ENCODE measurements around the gene EGLN3.

The EGLN3 gene

DNA sequence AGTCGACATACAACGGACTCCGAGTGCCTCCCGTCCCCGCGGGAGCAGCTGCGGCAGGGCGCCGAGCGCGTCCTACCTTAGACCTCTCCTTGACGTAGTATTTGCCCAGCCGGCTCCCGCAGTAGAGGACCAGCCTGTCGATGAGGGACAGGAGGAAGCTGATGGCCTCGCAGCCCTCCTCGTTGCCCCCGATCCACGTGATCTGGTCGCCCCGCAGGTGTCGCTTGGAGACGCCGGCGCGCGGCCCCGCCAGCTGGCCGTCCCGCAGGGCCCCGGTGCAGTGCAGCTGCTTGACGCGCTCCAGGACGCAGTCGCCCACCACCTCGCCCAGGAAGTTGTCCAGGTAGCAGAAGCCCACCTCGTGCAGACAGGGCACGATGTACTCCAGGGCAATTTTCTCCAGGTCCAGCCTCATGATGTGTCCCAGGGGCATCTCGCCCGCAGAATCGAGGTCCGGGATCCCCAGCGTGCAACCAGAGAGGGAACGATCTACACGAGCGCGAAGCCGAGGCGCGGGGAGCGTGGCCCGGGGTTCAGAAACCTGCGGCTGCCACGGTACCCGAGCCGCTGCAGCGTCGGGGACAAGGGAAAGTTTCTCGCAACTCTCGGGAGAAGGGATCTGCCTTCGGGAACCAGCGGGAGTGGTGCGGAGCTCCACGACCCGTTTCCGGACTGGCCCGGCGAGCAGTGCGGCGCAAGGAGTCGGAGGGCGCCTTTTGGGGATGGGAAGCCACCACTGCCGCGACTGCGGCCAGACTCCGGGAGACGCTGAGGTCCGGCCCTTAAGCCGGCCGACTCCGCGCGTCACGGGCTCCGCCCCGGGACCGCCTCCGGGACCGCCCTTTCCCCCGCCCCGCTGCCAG lies at the start of gene EGLN3:
TSS of gene EGLN3 (minus strand) at position 755 of the 863 bp plus-strand sequence. CDS start at position 433, 322 bp downstream.
- H3K4me1 ChIP-seq (ENCODE audit: low read length) = peaks cover 8% of the 10 kb centered on the region; the same call in 1 of the 2 replicates
- no peak within 1 kb of the TSS for H3K4me3 ChIP-seq (ENCODE audit: low read length)
- no peaks in the 10 kb centered on the region for H3K27me3 ChIP-seq (ENCODE audit: low read depth, low read length)
- H3K36me3 ChIP-seq (replicated peaks; ENCODE audit: low read depth, low read length) = no peaks in the 10 kb centered on the region
- H3K9ac ChIP-seq (ENCODE audit: low read length) = no peak within 1 kb of the TSS
- no peak within 1 kb of the TSS for H2AFZ ChIP-seq (ENCODE audit: low read depth, low read length)
- no peak for TF ChIP-seq EZH2phosphoT487 (IDR thresholded peaks at IDR 0.05; ENCODE audit: low read depth)
- TF ChIP-seq, protein P1, sequence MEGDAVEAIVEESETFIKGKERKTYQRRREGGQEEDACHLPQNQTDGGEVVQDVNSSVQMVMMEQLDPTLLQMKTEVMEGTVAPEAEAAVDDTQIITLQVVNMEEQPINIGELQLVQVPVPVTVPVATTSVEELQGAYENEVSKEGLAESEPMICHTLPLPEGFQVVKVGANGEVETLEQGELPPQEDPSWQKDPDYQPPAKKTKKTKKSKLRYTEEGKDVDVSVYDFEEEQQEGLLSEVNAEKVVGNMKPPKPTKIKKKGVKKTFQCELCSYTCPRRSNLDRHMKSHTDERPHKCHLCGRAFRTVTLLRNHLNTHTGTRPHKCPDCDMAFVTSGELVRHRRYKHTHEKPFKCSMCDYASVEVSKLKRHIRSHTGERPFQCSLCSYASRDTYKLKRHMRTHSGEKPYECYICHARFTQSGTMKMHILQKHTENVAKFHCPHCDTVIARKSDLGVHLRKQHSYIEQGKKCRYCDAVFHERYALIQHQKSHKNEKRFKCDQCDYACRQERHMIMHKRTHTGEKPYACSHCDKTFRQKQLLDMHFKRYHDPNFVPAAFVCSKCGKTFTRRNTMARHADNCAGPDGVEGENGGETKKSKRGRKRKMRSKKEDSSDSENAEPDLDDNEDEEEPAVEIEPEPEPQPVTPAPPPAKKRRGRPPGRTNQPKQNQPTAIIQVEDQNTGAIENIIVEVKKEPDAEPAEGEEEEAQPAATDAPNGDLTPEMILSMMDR (IDR thresholded peaks at IDR 0.05; ENCODE audit: low read depth, low read length) = no peak
- no peaks in the 10 kb centered on the region for H3K9me3 ChIP-seq (ENCODE audit: insufficient read depth, low read length)
- no peaks in the 10 kb centered on the region for H4K20me1 ChIP-seq (ENCODE audit: insufficient read depth, low read length)
- H3K27ac ChIP-seq (ENCODE audit: low read length) = no peak within 1 kb of the TSS
- no peaks in the 10 kb centered on the region for H3K79me2 ChIP-seq (ENCODE audit: low read length)
- H3K4me2 ChIP-seq (ENCODE audit: low read length) = no peak within 1 kb of the TSS

DNA sequence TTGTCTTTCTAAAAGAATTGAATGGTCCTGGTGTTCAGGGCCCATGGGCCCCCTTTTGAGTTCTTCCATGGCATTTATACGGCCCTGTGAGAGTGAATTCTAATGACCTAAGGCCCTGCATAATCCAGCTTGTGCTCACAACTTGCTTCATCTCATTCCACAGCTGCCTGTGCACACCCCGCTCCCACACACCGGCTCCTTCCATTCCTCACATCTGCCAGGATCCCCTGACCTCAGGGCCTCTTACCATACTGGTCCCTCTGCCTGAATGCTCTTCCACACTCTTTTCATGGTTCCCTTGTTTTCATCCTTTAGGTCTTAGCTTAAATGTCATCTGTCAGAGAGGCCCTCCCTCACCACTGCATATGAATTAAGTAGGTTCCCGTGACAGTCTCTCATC lies 49.5 kb upstream of the EGLN3 start:
- no peaks in the 10 kb centered on the region for H3K27me3 ChIP-seq (ENCODE audit: low read depth, low read length)
- no peak overlapping the region for H2AFZ ChIP-seq (ENCODE audit: low read depth, low read length)
- H3K27ac ChIP-seq (ENCODE audit: low read length) = no peak overlapping the region
- H3K4me2 ChIP-seq (ENCODE audit: low read length) = no peak overlapping the region
- H3K79me2 ChIP-seq (ENCODE audit: low read length) = no peaks in the 10 kb centered on the region
- no peaks in the 10 kb centered on the region for H4K20me1 ChIP-seq (ENCODE audit: insufficient read depth, low read length)
- TF ChIP-seq EZH2phosphoT487 (IDR thresholded peaks at IDR 0.05; ENCODE audit: low read depth) = no peak
- no peaks in the 10 kb centered on the region for H3K4me1 ChIP-seq (ENCODE audit: low read length)
- H3K9ac ChIP-seq (ENCODE audit: low read length) = no peak overlapping the region
- H3K9me3 ChIP-seq (ENCODE audit: insufficient read depth, low read length) = no peaks in the 10 kb centered on the region
- H3K36me3 ChIP-seq (replicated peaks; ENCODE audit: low read depth, low read length) = no peaks in the 10 kb centered on the region
- H3K4me3 ChIP-seq (ENCODE audit: low read length) = no peak overlapping the region

DNA sequence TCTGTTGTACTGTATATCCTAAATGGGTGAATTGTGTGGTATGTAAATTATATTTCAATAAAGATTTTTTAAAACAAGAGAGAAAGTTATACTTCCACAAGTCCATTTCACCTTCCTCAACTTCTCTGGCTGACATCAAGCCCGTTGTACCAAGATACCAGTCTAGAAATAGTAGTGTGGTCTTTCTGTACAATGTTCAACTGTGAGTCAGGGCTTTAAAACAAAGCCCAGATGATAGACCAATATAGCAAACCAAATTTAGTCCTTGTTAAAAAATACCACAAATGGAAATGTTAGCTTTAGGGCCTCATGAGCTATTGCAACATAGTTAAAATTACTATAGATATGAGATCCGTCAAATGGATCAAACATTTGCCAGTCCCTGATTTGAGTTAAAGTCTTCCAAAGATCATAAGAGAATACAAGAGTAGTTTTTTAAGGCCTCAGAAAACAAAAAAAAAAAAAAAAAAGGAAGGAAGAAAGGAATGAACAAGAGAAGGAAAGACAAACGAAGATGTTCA lies 49.0 kb upstream of the EGLN3 start:
- Histone ChIP-seq H3K4me1 (ENCODE audit: low read length) (no peaks in the 10 kb centered on the region), H3K79me2 (ENCODE audit: low read length) (no peaks in the 10 kb centered on the region), H3K4me3 (ENCODE audit: low read length) (no peak overlapping the region), H3K27me3 (ENCODE audit: low read depth, low read length) (no peaks in the 10 kb centered on the region), H3K27ac (ENCODE audit: low read length) (no peak overlapping the region), H3K4me2 (ENCODE audit: low read length) (no peak overlapping the region), H3K36me3 (replicated peaks; ENCODE audit: low read depth, low read length) (no peaks in the 10 kb centered on the region), H3K9ac (ENCODE audit: low read length) (no peak overlapping the region), H3K9me3 (ENCODE audit: insufficient read depth, low read length) (no peaks in the 10 kb centered on the region), H2AFZ (ENCODE audit: low read depth, low read length) (no peak overlapping the region), H4K20me1 (ENCODE audit: insufficient read depth, low read length) (no peaks in the 10 kb centered on the region)
- no peak for TF ChIP-seq EZH2phosphoT487 (IDR thresholded peaks at IDR 0.05; ENCODE audit: low read depth)
- TF ChIP-seq, protein P1 (IDR thresholded peaks at IDR 0.05; ENCODE audit: low read depth, low read length) = no peak

DNA sequence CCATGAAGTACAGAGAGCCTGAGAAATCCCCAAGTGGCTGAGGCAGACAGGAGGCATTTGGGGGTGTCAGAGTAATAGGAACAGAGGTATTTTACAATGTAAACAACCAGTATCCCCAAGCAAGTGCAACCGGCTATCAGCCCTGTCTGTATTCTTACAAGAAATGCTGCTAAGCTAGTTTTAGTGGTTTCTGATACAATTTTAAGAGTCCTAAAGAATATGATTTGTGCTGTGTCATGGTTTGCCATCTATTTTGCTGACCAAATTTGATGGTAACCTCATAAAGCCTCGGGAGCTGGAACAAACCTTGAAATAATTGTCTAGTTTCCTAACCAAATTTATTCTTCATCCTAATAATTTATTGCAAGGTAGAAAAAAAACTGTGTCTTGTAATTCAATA lies 46.7 kb upstream of the EGLN3 start:
- Histone ChIP-seq H3K36me3 (replicated peaks; ENCODE audit: low read depth, low read length) (no peaks in the 10 kb centered on the region), H2AFZ (ENCODE audit: low read depth, low read length) (no peak overlapping the region)
- no peak for TF ChIP-seq EZH2phosphoT487 (IDR thresholded peaks at IDR 0.05; ENCODE audit: low read depth)
- TF ChIP-seq, protein P1 (IDR thresholded peaks at IDR 0.05; ENCODE audit: low read depth, low read length) = no peak

More for the DNA sequence above, 46.7 kb upstream of the EGLN3 start:
- Histone ChIP-seq H3K79me2 (ENCODE audit: low read length) (no peaks in the 10 kb centered on the region), H3K9me3 (ENCODE audit: insufficient read depth, low read length) (no peaks in the 10 kb centered on the region), H3K4me2 (ENCODE audit: low read length) (no peak overlapping the region), H3K9ac (ENCODE audit: low read length) (no peak overlapping the region), H3K4me3 (ENCODE audit: low read length) (no peak overlapping the region), H3K4me1 (ENCODE audit: low read length) (no peaks in the 10 kb centered on the region), H3K27ac (ENCODE audit: low read length) (no peak overlapping the region), H4K20me1 (ENCODE audit: insufficient read depth, low read length) (no peaks in the 10 kb centered on the region), H3K27me3 (ENCODE audit: low read depth, low read length) (no peaks in the 10 kb centered on the region)
